Measurements from ENCODE around the gene SRPK2. TPM values are rescaled to one million over a fixed set of nuclear protein-coding genes. Genes with fewer than 3 reads are reported as not detected.
"Not testable (repeated sequence)": the region's sequence is repeated elsewhere in the genome, so short reads cannot be mapped to it uniquely, and the experiment has no call there.

SRPK2 gene
- polyA plus RNA-seq, 1 donor from 2014 or later, result 66.5 TPM

GRCh38 chr7:105210721-105211205, 178.0 kb downstream of the SRPK2 start:
- Mint-ChIP-seq H3K27me3 (no peaks in the 10 kb centered on the region), H3K9me3 (peaks cover 0 to 3% (median 0%) of the 10 kb centered on the region in 3 donors), H3K27ac (peak overlapping the region; percentile 72 to 95 (median 92)), H3K4me3 (peak overlapping the region; percentile 18 to 54 (median 38)), H3K36me3 (peaks cover 8% of the 10 kb centered on the region), H3K4me1 (peaks cover 60 to 72% (median 68%) of the 10 kb centered on the region in 3 donors)

GRCh38 chr7:105209870-105210269, 178.9 kb downstream of the SRPK2 start:
- H3K4me3 Mint-ChIP-seq, result no peak overlapping the region

GRCh38 chr7:105209433-105209832, 179.3 kb downstream of the SRPK2 start:
- Mint-ChIP-seq H3K4me3 (no peak overlapping the region), H3K9me3 (no peaks in the 10 kb centered on the region), H3K27me3 (no peaks in the 10 kb centered on the region), H3K27ac (peak overlapping the region in 1 of 3 donors; percentile 45), H3K36me3 (peaks cover 4% of the 10 kb centered on the region), H3K4me1 (peaks cover 49 to 64% (median 59%) of the 10 kb centered on the region in 3 donors)

More at GRCh38 chr7:105209870-105210269, 178.9 kb downstream of the SRPK2 start:
- H3K36me3 Mint-ChIP-seq, result peaks cover 5% of the 10 kb centered on the region
- H3K27ac Mint-ChIP-seq, result peak overlapping the region; percentile 72 to 95 (median 92)
- no peaks in the 10 kb centered on the region for H3K27me3 Mint-ChIP-seq
- H3K9me3 Mint-ChIP-seq, result no peaks in the 10 kb centered on the region
- H3K4me1 Mint-ChIP-seq, result peaks cover 51 to 68% (median 59%) of the 10 kb centered on the region in 3 donors

- Mint-ChIP-seq H3K4me3 (peak overlapping the region in 2 of 4 donors; percentile 59 to 72), H3K4me1 (peaks cover 31 to 50% (median 44%) of the 10 kb centered on the region in 3 donors), H3K27me3 (no peaks in the 10 kb centered on the region), H3K36me3 (peaks cover 8% of the 10 kb centered on the region), H3K9me3 (no peaks in the 10 kb centered on the region), H3K27ac (peak overlapping the region in 1 of 3 donors; percentile 56)
Observed at GRCh38 chr7:105206985-105207384, 181.7 kb downstream of the SRPK2 start.

GRCh38 chr7:105205592-105206237, 183.0 kb downstream of the SRPK2 start:
- Mint-ChIP-seq H3K27me3 (no peaks in the 10 kb centered on the region), H3K4me3 (no peak overlapping the region), H3K9me3 (no peaks in the 10 kb centered on the region), H3K27ac (no peak overlapping the region), H3K4me1 (peaks cover 23 to 40% (median 35%) of the 10 kb centered on the region in 3 donors), H3K36me3 (peaks cover 12% of the 10 kb centered on the region)

- H3K36me3 Mint-ChIP-seq, result peaks cover 15% of the 10 kb centered on the region
- H3K4me1 Mint-ChIP-seq, result peaks cover 16 to 33% (median 28%) of the 10 kb centered on the region in 3 donors
- H3K9me3 Mint-ChIP-seq, result no peaks in the 10 kb centered on the region
- no peak overlapping the region for H3K4me3 Mint-ChIP-seq
- H3K27ac Mint-ChIP-seq, result no peak overlapping the region
- H3K27me3 Mint-ChIP-seq, result no peaks in the 10 kb centered on the region
Observed at GRCh38 chr7:105204953-105205352, 183.8 kb downstream of the SRPK2 start.

- peak overlapping the region in 1 of 4 donors; percentile 29 for H3K4me3 Mint-ChIP-seq
- H3K27me3 Mint-ChIP-seq, result no peaks in the 10 kb centered on the region
- peaks cover 15% of the 10 kb centered on the region for H3K36me3 Mint-ChIP-seq
- peaks cover 16 to 32% (median 28%) of the 10 kb centered on the region in 3 donors for H3K4me1 Mint-ChIP-seq
- no peaks in the 10 kb centered on the region for H3K9me3 Mint-ChIP-seq
- H3K27ac Mint-ChIP-seq, result no peak overlapping the region
Observed at GRCh38 chr7:105204520-105204919, 184.2 kb downstream of the SRPK2 start.

- H3K4me1 Mint-ChIP-seq, result peaks cover 10 to 29% (median 15%) of the 10 kb centered on the region in 3 donors
- H3K4me3 Mint-ChIP-seq, result no peak overlapping the region
- no peak overlapping the region for H3K27ac Mint-ChIP-seq
- no peaks in the 10 kb centered on the region for H3K27me3 Mint-ChIP-seq
- H3K9me3 Mint-ChIP-seq, result no peaks in the 10 kb centered on the region
- peaks cover 17% of the 10 kb centered on the region for H3K36me3 Mint-ChIP-seq
Observed at GRCh38 chr7:105202616-105203015, 186.1 kb downstream of the SRPK2 start.

GRCh38 chr7:105199386-105199785, 189.3 kb downstream of the SRPK2 start:
- Mint-ChIP-seq H3K27me3 (no peaks in the 10 kb centered on the region), H3K9me3 (no peaks in the 10 kb centered on the region), H3K4me1 (peaks cover 15 to 18% (median 17%) of the 10 kb centered on the region in 3 donors), H3K4me3 (no peak overlapping the region), H3K27ac (no peak overlapping the region), H3K36me3 (peaks cover 14% of the 10 kb centered on the region)

- Mint-ChIP-seq H3K27ac (peak overlapping the region in 1 of 3 donors; percentile 36), H3K9me3 (no peaks in the 10 kb centered on the region), H3K4me1 (peaks cover 21 to 27% (median 22%) of the 10 kb centered on the region in 3 donors), H3K36me3 (peaks cover 15% of the 10 kb centered on the region), H3K27me3 (no peaks in the 10 kb centered on the region), H3K4me3 (no peak overlapping the region)
Observed at GRCh38 chr7:105198223-105198622, 190.5 kb downstream of the SRPK2 start.

- no peaks in the 10 kb centered on the region for H3K9me3 Mint-ChIP-seq
- no peaks in the 10 kb centered on the region for H3K27me3 Mint-ChIP-seq
- H3K27ac Mint-ChIP-seq, result no peak overlapping the region
- H3K4me1 Mint-ChIP-seq, result peaks cover 31 to 41% (median 34%) of the 10 kb centered on the region in 3 donors
- peaks cover 15% of the 10 kb centered on the region for H3K36me3 Mint-ChIP-seq
- H3K4me3 Mint-ChIP-seq, result no peak overlapping the region
Observed at GRCh38 chr7:105196473-105196872, 192.2 kb downstream of the SRPK2 start.

- Mint-ChIP-seq H3K36me3 (peaks cover 15% of the 10 kb centered on the region), H3K9me3 (no peaks in the 10 kb centered on the region), H3K4me3 (no peak overlapping the region), H3K27ac (peak overlapping the region in 1 of 3 donors; percentile 47), H3K4me1 (peaks cover 33 to 41% (median 34%) of the 10 kb centered on the region in 3 donors), H3K27me3 (no peaks in the 10 kb centered on the region)
Observed at GRCh38 chr7:105195891-105196290, 192.8 kb downstream of the SRPK2 start.

GRCh38 chr7:105194959-105195358, 193.8 kb downstream of the SRPK2 start:
- H3K27me3 Mint-ChIP-seq, H3K9me3 Mint-ChIP-seq, H3K4me3 Mint-ChIP-seq: not testable (repeated sequence)
- peaks cover 15% of the 10 kb centered on the region for H3K36me3 Mint-ChIP-seq
- peak overlapping the region in 1 of 3 donors; percentile 33 for H3K27ac Mint-ChIP-seq
- peaks cover 38 to 41% (median 40%) of the 10 kb centered on the region in 3 donors for H3K4me1 Mint-ChIP-seq

GRCh38 chr7:105191331-105191730, 197.4 kb downstream of the SRPK2 start:
- peaks cover 18% of the 10 kb centered on the region for H3K36me3 Mint-ChIP-seq
- no peaks in the 10 kb centered on the region for H3K27me3 Mint-ChIP-seq
- no peak overlapping the region for H3K4me3 Mint-ChIP-seq
- no peaks in the 10 kb centered on the region for H3K9me3 Mint-ChIP-seq
- peaks cover 48 to 58% (median 50%) of the 10 kb centered on the region in 3 donors for H3K4me1 Mint-ChIP-seq
- H3K27ac Mint-ChIP-seq, result no peak overlapping the region

- Mint-ChIP-seq H3K9me3 (no peaks in the 10 kb centered on the region), H3K27me3 (no peaks in the 10 kb centered on the region), H3K36me3 (peaks cover 18% of the 10 kb centered on the region), H3K4me1 (peaks cover 44 to 50% (median 46%) of the 10 kb centered on the region in 3 donors), H3K4me3 (no peak overlapping the region), H3K27ac (no peak overlapping the region)
Observed at GRCh38 chr7:105189859-105190492, 198.7 kb downstream of the SRPK2 start.
